ENCODE measurements around the gene DGCR8. TPM values are rescaled to one million over a fixed set of nuclear protein-coding genes. Genes with fewer than 3 reads are reported as not detected.
"Not testable (repeated sequence)": the region's sequence is repeated elsewhere in the genome, so short reads cannot be mapped to it uniquely, and the experiment has no call there.

The DGCR8 gene
- total RNA-seq, 1 experiment from 2014 or later = 9.2 TPM

GRCh38 chr22:20066617-20067383 is 13.2 kb upstream of the DGCR8 start:
- DNase-seq (ENCODE audit: low spot score) = no peak

DNA sequence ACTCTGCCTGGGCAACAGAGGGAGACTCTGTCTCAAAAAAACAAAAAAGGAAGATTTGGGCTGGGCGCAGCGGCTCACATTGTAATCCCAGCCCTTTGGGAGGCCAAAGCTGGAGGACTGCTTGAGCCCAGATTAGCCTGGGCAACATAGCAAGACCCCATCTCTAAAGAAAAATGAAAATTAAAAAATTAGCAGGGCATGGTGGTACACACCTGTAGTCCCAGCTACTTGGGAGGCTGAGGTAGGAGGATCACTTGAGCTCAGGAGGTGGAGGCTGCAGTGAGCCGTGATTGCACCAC is 12.7 kb upstream of the DGCR8 start:
- DNase-seq (ENCODE audit: low spot score) = not testable (repeated sequence)

- no peak for DNase-seq (ENCODE audit: low spot score)
Observed at GRCh38 chr22:20068640-20069039, 11.4 kb upstream of the DGCR8 start.

DNA sequence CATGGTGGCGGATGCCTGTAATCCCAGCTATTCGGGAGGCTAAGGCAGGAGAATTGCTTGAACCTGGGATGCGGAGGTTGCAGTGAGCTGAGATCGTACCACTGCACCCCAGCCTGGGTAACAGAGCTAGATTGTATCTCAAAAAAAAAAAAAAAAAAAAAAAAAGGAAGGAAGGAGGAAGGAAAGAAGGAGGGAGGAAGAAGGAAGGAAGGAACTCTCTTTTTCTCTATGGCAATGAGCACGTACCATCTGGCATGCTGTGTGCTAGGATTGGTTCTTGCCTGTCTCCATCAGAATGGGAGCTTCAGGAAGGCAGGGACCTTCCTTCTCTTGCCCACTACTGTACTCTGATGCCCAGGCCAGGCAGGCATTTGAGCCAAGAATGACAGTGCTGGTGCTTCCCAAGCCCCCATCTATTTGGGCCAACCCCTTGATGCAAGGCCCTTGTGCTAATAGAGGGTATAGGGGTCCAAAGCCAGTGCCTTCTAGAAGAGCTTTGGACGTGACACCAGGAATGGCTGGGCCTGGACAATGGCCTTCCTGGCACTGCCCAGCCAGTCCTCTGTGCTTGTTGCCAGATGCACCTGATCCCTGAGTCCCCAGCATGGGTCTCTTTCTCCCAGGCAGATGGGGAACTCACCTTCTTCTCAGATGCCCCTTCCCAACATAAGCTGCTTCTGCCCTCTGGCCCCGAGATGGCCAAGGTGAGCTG is 10.6 kb upstream of the DGCR8 start:
- DNase-seq (ENCODE audit: low spot score) = no peak

DNA sequence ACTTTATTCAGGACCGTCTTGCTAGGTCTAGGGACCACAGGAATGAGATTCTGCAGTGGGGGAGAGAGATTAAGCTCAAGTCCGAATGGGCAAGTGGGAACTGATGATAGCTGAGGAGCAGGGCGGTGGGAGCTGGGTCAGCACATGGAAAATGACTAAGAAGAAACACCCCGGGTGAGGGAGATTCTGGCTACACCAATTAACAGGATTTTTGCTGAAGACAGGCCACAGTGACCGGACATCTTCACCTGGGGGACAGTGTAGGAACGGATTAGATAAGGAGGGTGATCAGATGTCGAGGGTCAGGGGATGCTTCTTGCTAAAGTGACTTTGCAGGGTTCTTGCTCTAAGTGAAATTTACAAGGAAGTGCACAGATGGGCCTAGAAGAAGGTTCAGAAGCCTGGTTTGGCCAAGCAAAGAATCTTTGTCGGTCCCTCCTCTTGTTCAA is 8.5 kb upstream of the DGCR8 start:
- DNase-seq (ENCODE audit: low spot score) = no peak

- DNase-seq (ENCODE audit: low spot score) = no peak
Observed at GRCh38 chr22:20076627-20077172, 3.3 kb upstream of the DGCR8 start.

- DNase-seq (ENCODE audit: low spot score) = no peak
Observed at GRCh38 chr22:20080445-20080775, 369 bp downstream of the DGCR8 start.

DNA sequence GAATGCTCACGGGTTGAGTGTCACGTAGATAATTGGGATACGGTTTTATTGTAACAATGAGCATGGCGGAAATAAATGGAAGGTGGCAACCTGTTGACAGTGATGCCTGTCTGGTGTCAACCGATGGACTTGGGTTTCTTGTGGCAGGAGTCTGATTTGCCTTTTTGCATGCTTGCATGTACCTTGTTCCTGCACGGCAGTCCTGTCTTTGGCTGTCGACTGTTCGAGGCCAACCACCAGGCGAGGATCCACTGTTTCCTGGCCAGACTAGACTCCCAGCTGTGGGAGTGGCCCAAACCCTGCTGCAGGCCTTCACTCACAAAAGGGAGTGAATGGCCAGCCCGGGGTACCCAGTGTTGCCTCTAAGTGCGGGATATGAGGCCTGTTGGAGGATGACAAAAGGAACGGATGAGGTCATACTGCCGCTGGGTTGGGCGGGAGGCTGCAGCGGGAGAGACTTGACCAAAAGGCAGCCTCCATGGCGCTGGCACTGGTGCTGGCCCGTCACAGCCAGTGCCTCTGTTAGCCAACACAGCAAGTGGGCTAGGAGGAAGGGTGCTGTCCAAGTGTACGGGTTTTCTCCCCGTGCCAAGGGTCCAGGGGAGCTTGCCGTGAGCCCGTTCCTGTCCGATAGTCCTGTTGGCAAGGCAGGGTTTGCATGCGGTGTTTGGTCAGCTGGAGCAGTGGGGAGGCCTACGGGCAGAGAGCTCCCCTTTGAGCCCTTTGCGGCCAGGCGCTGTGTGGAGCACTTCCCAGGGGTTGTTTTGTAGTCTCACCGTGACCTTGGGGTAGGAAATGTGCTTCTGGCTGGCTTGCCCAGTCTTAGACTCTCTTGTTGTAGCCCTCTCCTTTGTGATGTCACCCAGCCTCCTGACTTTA is 974 bp downstream of the DGCR8 start:
- DNase-seq (ENCODE audit: low spot score) = peak; percentile 16

GRCh38 chr22:20083157-20083890 is 3.3 kb downstream of the DGCR8 start:
- DNase-seq (ENCODE audit: low spot score) = no peak

- no peak for DNase-seq (ENCODE audit: low spot score)
Observed at GRCh38 chr22:20083891-20084546, 4.0 kb downstream of the DGCR8 start.

- no peak for DNase-seq (ENCODE audit: low spot score)
Observed at GRCh38 chr22:20084547-20085413, 4.7 kb downstream of the DGCR8 start.

DNA sequence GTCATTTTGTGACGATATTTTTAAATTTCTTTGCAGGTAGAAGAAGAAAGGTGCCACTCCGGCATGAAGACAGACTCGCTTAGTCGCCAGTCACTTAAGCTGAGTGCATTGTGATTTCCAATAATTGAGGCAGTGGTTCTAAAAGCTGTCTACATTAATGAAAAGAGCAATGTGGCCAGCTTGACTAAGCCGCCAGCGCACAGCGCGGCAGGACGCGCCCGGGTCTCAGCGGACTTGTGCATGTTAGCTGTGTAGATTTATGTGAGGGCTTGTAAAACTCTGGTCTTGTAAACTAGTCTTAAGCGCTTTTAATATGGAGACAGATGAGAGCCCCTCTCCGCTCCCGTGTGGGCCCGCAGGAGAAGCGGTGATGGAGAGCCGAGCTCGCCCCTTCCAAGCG is 5.6 kb downstream of the DGCR8 start:
- DNase-seq (ENCODE audit: low spot score) = no peak

DNA sequence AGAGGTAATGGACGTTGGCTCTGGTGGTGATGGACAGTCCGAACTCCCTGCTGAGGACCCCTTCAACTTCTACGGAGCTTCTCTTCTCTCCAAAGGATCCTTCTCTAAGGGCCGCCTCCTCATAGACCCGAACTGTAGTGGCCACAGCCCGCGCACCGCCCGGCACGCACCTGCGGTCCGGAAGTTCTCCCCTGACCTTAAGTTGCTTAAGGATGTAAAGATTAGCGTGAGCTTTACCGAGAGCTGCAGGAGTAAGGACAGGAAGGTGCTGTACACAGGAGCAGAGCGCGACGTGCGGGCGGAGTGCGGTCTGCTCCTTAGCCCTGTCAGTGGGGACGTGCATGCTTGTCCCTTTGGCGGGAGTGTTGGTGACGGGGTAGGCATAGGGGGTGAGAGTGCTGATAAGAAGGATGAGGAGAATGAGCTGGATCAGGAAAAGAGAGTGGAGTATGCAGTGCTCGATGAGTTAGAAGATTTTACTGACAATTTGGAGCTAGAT is 6.1 kb downstream of the DGCR8 start:
- no peak for DNase-seq (ENCODE audit: low spot score)

DNA sequence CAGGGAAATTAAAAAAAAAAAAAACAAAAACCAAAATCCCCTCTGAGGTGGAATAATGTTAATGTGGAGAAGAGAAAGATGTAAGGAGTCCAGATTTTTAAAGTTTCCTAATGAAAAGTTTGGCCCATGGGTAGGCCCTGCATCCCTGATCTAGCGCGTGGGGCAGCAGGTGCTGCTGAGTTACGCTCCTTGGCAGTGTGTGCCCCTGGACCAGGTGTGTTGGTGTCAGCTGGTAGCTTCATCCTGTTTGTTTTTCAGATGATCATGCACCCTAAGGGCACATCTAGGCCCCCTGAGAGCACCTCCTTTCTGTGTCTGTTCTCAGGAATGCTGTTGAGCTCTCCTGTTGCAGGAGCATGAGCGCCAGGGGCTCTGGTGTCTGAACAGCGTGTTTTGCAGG is 6.7 kb downstream of the DGCR8 start:
- DNase-seq (ENCODE audit: low spot score) = no peak

GRCh38 chr22:20087319-20088262 is 7.5 kb downstream of the DGCR8 start:
- DNase-seq (ENCODE audit: low spot score) = no peak

- no peak for DNase-seq (ENCODE audit: low spot score)
Observed at GRCh38 chr22:20088263-20088648, 8.2 kb downstream of the DGCR8 start.

DNA sequence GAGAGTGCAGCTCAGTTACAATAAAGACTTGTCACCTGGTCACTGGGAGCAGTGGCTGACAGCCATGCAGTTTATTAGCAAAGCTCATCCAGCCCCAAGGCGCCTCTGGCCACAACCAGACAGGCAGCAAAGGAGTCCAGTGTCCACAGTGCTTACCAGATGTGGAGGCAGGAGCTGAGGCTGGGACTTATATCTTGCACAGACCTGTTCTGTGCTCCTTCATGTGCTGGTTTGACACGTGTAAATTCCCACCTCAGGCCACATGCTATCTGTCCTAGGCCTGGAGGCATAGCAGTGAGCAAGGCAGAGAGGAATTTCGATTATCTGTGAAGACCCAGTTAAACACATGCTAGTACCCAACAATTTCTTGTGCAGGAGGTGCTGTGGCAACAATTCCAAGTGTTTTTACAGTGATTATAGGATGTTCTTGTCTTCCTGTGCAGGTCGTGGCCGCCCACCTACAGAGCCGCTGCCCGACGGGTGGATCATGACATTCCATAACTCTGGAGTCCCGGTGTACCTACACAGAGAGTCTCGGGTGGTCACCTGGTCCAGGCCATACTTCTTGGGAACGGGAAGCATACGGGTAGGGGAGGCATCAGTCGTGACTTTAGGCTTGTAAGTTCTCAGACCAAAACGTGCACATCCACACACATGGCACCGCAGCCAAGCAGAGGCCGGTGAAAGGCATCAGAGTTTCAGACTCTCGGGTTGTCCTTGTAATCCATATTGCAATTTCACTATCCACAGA is 9.4 kb downstream of the DGCR8 start:
- DNase-seq (ENCODE audit: low spot score) = no peak

Measured in H4 (cell line).